Posterior cingulate gyrus (tissue), 11 donors: ENCODE results near the gene OSBPL5.

Experiments
- DNase-seq, 10 donors: peaks; one replicate each; pipeline versions ENCODE4 v3.0.0 to v3.0.0-alpha.2; 2020 to 2021; ENCODE audit warnings: mixed read lengths in 3 of 10
- intact Hi-C: fragments of 100-400 bp; cut with DNase I; formaldehyde crosslinking; loops from one replicate; pipeline ENCODE4 v1.15.1; 2023

OSBPL5 gene

GRCh38 chr11:3167143-3168119 is 2.3 kb upstream of the OSBPL5 start:
- intact Hi-C loops, result loop anchor here (5.0 to 10.0 kb wide), 3 partner anchors 40 to 113 kb away; partner anchors contain the start of genes CARS1 and MRGPRG
- peak in 4 of 10 donors; percentile 6 to 72 (median 56) for DNase-seq

- DNase-seq, result peak in 4 of 10 donors; percentile 6 to 78 (median 71)
- intact Hi-C loops, result loop anchor here (5.0 to 10.0 kb wide), 3 partner anchors 39 to 112 kb away; partner anchors contain the start of genes CARS1 and MRGPRG
Measured at GRCh38 chr11:3166268-3167142, 1.4 kb upstream of the OSBPL5 start.

- intact Hi-C loops, result loop anchor here (5.0 to 10.0 kb wide), 3 partner anchors 39 to 111 kb away; partner anchors contain the start of genes CARS1 and MRGPRG
- DNase-seq, result peak in 2 of 10 donors; percentile 18 to 35
Measured at GRCh38 chr11:3165916-3166267, 782 bp upstream of the OSBPL5 start.

- intact Hi-C loops, result loop anchor here (5.0 to 10.0 kb wide), 3 partner anchors 37 to 110 kb away; partner anchors contain the start of genes CARS1 and MRGPRG
- DNase-seq, result peak in 6 of 10 donors; percentile 8 to 85 (median 48)
Measured at GRCh38 chr11:3164552-3165151, 458 bp downstream of the OSBPL5 start.

GRCh38 chr11:3164138-3164551 is 965 bp downstream of the OSBPL5 start:
- intact Hi-C loops, result loop anchor here (10.0 kb wide), 1 partner anchor 109 kb away; the partner anchor contains the start of gene CARS1
- DNase-seq, result peak in 6 of 10 donors; percentile 5 to 85 (median 38)

- intact Hi-C loops, result loop anchor here (10.0 kb wide), 1 partner anchor 109 kb away; the partner anchor contains the start of gene CARS1
- DNase-seq, result peak in 7 of 10 donors; percentile 31 to 89 (median 51)
Measured at GRCh38 chr11:3163241-3163981, 1.7 kb downstream of the OSBPL5 start.

GRCh38 chr11:3162410-3163240 is 2.5 kb downstream of the OSBPL5 start:
- peak in 8 of 10 donors; percentile 8 to 86 (median 50) for DNase-seq
- intact Hi-C loops, result loop anchor here (10.0 kb wide), 1 partner anchor 108 kb away; the partner anchor contains the start of gene CARS1

GRCh38 chr11:3161720-3162409 is 3.2 kb downstream of the OSBPL5 start:
- intact Hi-C loops, result loop anchor here (10.0 kb wide), 1 partner anchor 107 kb away; the partner anchor contains the start of gene CARS1
- DNase-seq, result peak in 4 of 10 donors; percentile 1 to 77 (median 22)

- peak in 5 of 10 donors; percentile 4 to 75 (median 46) for DNase-seq
- intact Hi-C loops, result loop anchor here (10.0 kb wide), 1 partner anchor 107 kb away; the partner anchor contains the start of gene CARS1
Measured at GRCh38 chr11:3161309-3161708, 3.8 kb downstream of the OSBPL5 start.

GRCh38 chr11:3160252-3161031 is 4.7 kb downstream of the OSBPL5 start:
- intact Hi-C loops, result loop anchor here (10.0 kb wide), 1 partner anchor 106 kb away; the partner anchor contains the start of gene CARS1
- peak; percentile 84 to 99 (median 92) for DNase-seq

- intact Hi-C loops, result loop anchor here (10.0 kb wide), 1 partner anchor 105 kb away; the partner anchor contains the start of gene CARS1
- peak in 6 of 10 donors; percentile 8 to 84 (median 53) for DNase-seq
Measured at GRCh38 chr11:3159296-3160190, 5.6 kb downstream of the OSBPL5 start.

GRCh38 chr11:3158821-3159220 is 6.3 kb downstream of the OSBPL5 start:
- intact Hi-C loops, result no loop called here
- peak in 5 of 10 donors; percentile 5 to 66 (median 26) for DNase-seq

GRCh38 chr11:3158131-3158591 is 6.9 kb downstream of the OSBPL5 start:
- intact Hi-C loops, result no loop called here
- peak in 5 of 10 donors; percentile 3 to 78 (median 45) for DNase-seq

- intact Hi-C loops, result no loop called here
- DNase-seq, result peak in 5 of 10 donors; percentile 14 to 79 (median 58)
Measured at GRCh38 chr11:3157381-3158130, 7.6 kb downstream of the OSBPL5 start.
